Neural progenitor cell (in vitro differentiated cells): ENCODE data around the gene PGAP6. TPM values are rescaled to one million over a fixed set of nuclear protein-coding genes. Genes with fewer than 3 reads are reported as not detected.

Source experiments
- DNase-seq: peaks from one replicate; pipeline ENCODE4 v3.0.0-alpha.2; 2016; ENCODE audit warnings: low spot score
- H2AFZ ChIP-seq: fragments of 200-600 bp; sonication (generic); replicated peaks from 2 replicates; pipeline ENCODE4 v1.6.1; 2016; ENCODE audit warnings: antibody characterized with exemption
- H3F3A ChIP-seq: fragments of 200-600 bp; sonication (generic); 2 replicates; pipeline ENCODE4 v1.6.1; 2016; ENCODE audit warnings: antibody characterized with exemption, low read depth
- H3K27ac ChIP-seq: fragments of 200-600 bp; sonication (generic); 2 replicates; pipeline ENCODE4 v1.5.1; 2016; ENCODE audit warnings: mild to moderate bottlenecking
- H3K27me3 ChIP-seq: fragments of 200-600 bp; sonication (generic); 2 replicates; pipeline ENCODE4 v1.6.1; 2016; ENCODE audit warnings: mild to moderate bottlenecking, moderate library complexity
- H3K36me3 ChIP-seq: fragments of 200-600 bp; sonication (generic); 2 replicates; pipeline ENCODE4 v1.5.1; 2016
- H3K4me1 ChIP-seq: fragments of 200-600 bp; sonication (generic); 2 replicates; pipeline ENCODE4 v1.6.1; 2016; ENCODE audit warnings: mixed run types
- H3K4me2 ChIP-seq: fragments of 200-600 bp; sonication (generic); 2 replicates; pipeline ENCODE4 v1.6.1; 2016
- H3K4me3 ChIP-seq: fragments of 200-600 bp; sonication (generic); 2 replicates; pipeline ENCODE4 v1.5.1; 2016
- H3K79me2 ChIP-seq: fragments of 200-600 bp; sonication (generic); 2 replicates; pipeline ENCODE4 v1.6.1; 2016; ENCODE audit warnings: low read depth
- H3K9ac ChIP-seq: fragments of 200-600 bp; sonication (generic); 2 replicates; pipeline ENCODE4 v1.6.1; 2016
- H3K9me3 ChIP-seq: fragments of 200-600 bp; sonication (generic); 2 replicates; pipeline ENCODE4 v1.5.1; 2016; ENCODE audit warnings: low read depth
- H4K20me1 ChIP-seq: fragments of 200-600 bp; sonication (generic); 2 replicates; pipeline ENCODE4 v1.6.1; 2016; ENCODE audit warnings: low read depth
- H3K27ac Mint-ChIP-seq: 3 replicates; pipeline ENCODE4 v1.8.0; 2021; ENCODE audit warnings: mixed read lengths
- H3K27me3 Mint-ChIP-seq: 2 replicates; pipeline ENCODE4 v1.8.0; 2022; ENCODE audit warnings: low read depth, mild to moderate bottlenecking, inconsistent platforms, moderate library complexity, mixed read lengths; ENCODE audit not compliant: insufficient read depth
- H3K36me3 Mint-ChIP-seq: 3 replicates; pipeline ENCODE4 v1.8.0; 2021; ENCODE audit warnings: mixed read lengths
- H3K4me1 Mint-ChIP-seq: 3 replicates; pipeline ENCODE4 v1.8.0; 2021; ENCODE audit warnings: mixed read lengths
- H3K4me3 Mint-ChIP-seq: 3 replicates; pipeline ENCODE4 v1.8.0; 2021; ENCODE audit warnings: mild to moderate bottlenecking, moderate library complexity, mixed read lengths
- H3K9me3 Mint-ChIP-seq: 3 replicates; pipeline ENCODE4 v1.8.0; 2020; ENCODE audit warnings: mixed read lengths
- CTCF ChIP-seq: fragments of 200-600 bp; sonication (generic); IDR thresholded peaks from 2 replicates; pipeline ENCODE4 v1.5.1; 2017; ENCODE audit warnings: antibody characterized with exemption, mild to moderate bottlenecking
- EZH2 ChIP-seq: fragments of 200-600 bp; sonication (generic); IDR thresholded peaks from 2 replicates; pipeline ENCODE4 v1.6.1; 2017; ENCODE audit warnings: antibody characterized with exemption, mild to moderate bottlenecking, moderate library complexity
- EZH2phosphoT487 ChIP-seq: fragments of 200-600 bp; sonication (generic); IDR thresholded peaks from 2 replicates; pipeline ENCODE4 v1.6.1; 2017; ENCODE audit warnings: antibody characterized with exemption
- total RNA-seq: library from RNA; depleted of rRNA; stranded (reverse); fragments of >200 nt; gene quantifications from 2 replicates; pipeline ENCODE4 v1.2.3, GENCODE V29; 2015; ENCODE audit warnings: low replicate concordance

PGAP6 gene
- total RNA-seq, 1 donor from 2014 or later, result 16.7 TPM

GRCh38 chr16:325375-326145, 56.2 kb downstream of the PGAP6 start:
- Histone ChIP-seq H3F3A (no peaks in the 10 kb centered on the region), H3K4me2 (no peak overlapping the region), H3K4me3 (no peak overlapping the region), H4K20me1 (peaks cover 77% of the 10 kb centered on the region), H3K36me3 (no peaks in the 10 kb centered on the region), H3K27ac (no peak overlapping the region), H3K27me3 (no peaks in the 10 kb centered on the region), H3K9ac (no peak overlapping the region), H3K79me2 (peaks cover 77% of the 10 kb centered on the region), H3K9me3 (no peaks in the 10 kb centered on the region), H3K4me1 (peaks cover 5% of the 10 kb centered on the region), H2AFZ (no peak overlapping the region)
- H3K27me3 Mint-ChIP-seq, result no peaks in the 10 kb centered on the region
- H3K9me3 Mint-ChIP-seq, result no peaks in the 10 kb centered on the region
- peaks cover 9% of the 10 kb centered on the region for H3K4me1 Mint-ChIP-seq
- H3K4me3 Mint-ChIP-seq, result no peak overlapping the region
- DNase-seq, result no peak
- TF ChIP-seq CTCF (no peak), EZH2 (no peak), EZH2phosphoT487 (no peak)
- H3K27ac Mint-ChIP-seq, result no peak overlapping the region
- no peaks in the 10 kb centered on the region for H3K36me3 Mint-ChIP-seq

GRCh38 chr16:324451-325334, 57.1 kb downstream of the PGAP6 start:
- TF ChIP-seq CTCF (no peak), EZH2phosphoT487 (no peak), EZH2 (no peak)
- no peak overlapping the region for H3K27ac Mint-ChIP-seq
- Histone ChIP-seq H4K20me1 (peaks cover 79% of the 10 kb centered on the region), H2AFZ (no peak overlapping the region), H3K36me3 (no peaks in the 10 kb centered on the region), H3K4me3 (no peak overlapping the region), H3F3A (no peaks in the 10 kb centered on the region), H3K27ac (peak overlapping the region; percentile 53), H3K4me2 (no peak overlapping the region), H3K27me3 (no peaks in the 10 kb centered on the region), H3K9ac (no peak overlapping the region), H3K9me3 (no peaks in the 10 kb centered on the region), H3K4me1 (peaks cover 5% of the 10 kb centered on the region), H3K79me2 (peaks cover 77% of the 10 kb centered on the region)
- no peak overlapping the region for H3K4me3 Mint-ChIP-seq
- DNase-seq, result no peak
- peaks cover 5% of the 10 kb centered on the region for H3K4me1 Mint-ChIP-seq
- no peaks in the 10 kb centered on the region for H3K36me3 Mint-ChIP-seq
- H3K9me3 Mint-ChIP-seq, result no peaks in the 10 kb centered on the region
- no peaks in the 10 kb centered on the region for H3K27me3 Mint-ChIP-seq

- Histone ChIP-seq H3K79me2 (peaks cover 77% of the 10 kb centered on the region), H3K9ac (no peak overlapping the region), H3K4me1 (peaks cover 7% of the 10 kb centered on the region), H3K4me2 (no peak overlapping the region), H3K9me3 (no peaks in the 10 kb centered on the region), H3F3A (no peaks in the 10 kb centered on the region), H3K36me3 (no peaks in the 10 kb centered on the region), H2AFZ (no peak overlapping the region), H3K27ac (no peak overlapping the region), H3K27me3 (no peaks in the 10 kb centered on the region), H3K4me3 (no peak overlapping the region), H4K20me1 (peaks cover 83% of the 10 kb centered on the region)
- no peaks in the 10 kb centered on the region for H3K27me3 Mint-ChIP-seq
- H3K4me3 Mint-ChIP-seq, result no peak overlapping the region
- no peaks in the 10 kb centered on the region for H3K9me3 Mint-ChIP-seq
- H3K4me1 Mint-ChIP-seq, result peaks cover 8% of the 10 kb centered on the region
- H3K36me3 Mint-ChIP-seq, result peaks cover under 1% of the 10 kb centered on the region
- TF ChIP-seq CTCF, result no peak
- no peak for TF ChIP-seq EZH2phosphoT487
- no peak for TF ChIP-seq EZH2
- H3K27ac Mint-ChIP-seq, result no peak overlapping the region
- DNase-seq, result no peak
Measured at GRCh38 chr16:324201-324450, 57.7 kb downstream of the PGAP6 start.
